Cardiac muscle cell (in vitro differentiated cells and primary cell): ENCODE measurements around the gene DLGAP1. TPM values are rescaled to one million over a fixed set of nuclear protein-coding genes. Genes with fewer than 3 reads are reported as not detected.

ENCODE experiments used
- DNase-seq, 2 donors: peaks; one replicate each; pipeline versions ENCODE4 v3.0.0 to v3.0.0-alpha.2; 2010 to 2017; ENCODE audit warnings: low read depth in 1 of 2, low spot score in 1 of 2
- H3K27ac ChIP-seq: fragments of 200-600 bp; sonication (generic); 2 replicates; pipeline ENCODE4 v1.5.1; 2016
- H3K27me3 ChIP-seq: fragments of 200-600 bp; sonication (generic); 2 replicates; pipeline ENCODE4 v1.6.0; 2016; ENCODE audit warnings: control low read depth
- H3K36me3 ChIP-seq: fragments of 200-600 bp; sonication (generic); 2 replicates; pipeline ENCODE4 v1.5.1; 2016; ENCODE audit warnings: control low read depth
- H3K4me1 ChIP-seq: fragments of 200-600 bp; sonication (generic); 2 replicates; pipeline ENCODE4 v1.8.1; 2017; ENCODE audit warnings: low read depth, mild to moderate bottlenecking, mixed run types
- H3K4me3 ChIP-seq: fragments of 200-600 bp; sonication (generic); 2 replicates; pipeline ENCODE4 v1.5.1; 2016; ENCODE audit warnings: mild to moderate bottlenecking
- H3K9me3 ChIP-seq: fragments of 200-600 bp; sonication (generic); 2 replicates; pipeline ENCODE4 v1.5.1; 2017; ENCODE audit warnings: low read depth, mild to moderate bottlenecking, control low read depth
- CTCF ChIP-seq: IDR thresholded peaks from 2 replicates; pipeline ENCODE4 v1.5.1; 2012; ENCODE audit warnings: low read depth, mild to moderate bottlenecking, low read length
- polyA plus RNA-seq: library from polyadenylated mRNA; unstranded; fragments of >200 nt; fragmentation: Nextera tagmentation; extraction: Ambion mirVana; gene quantifications from 2 replicates; pipeline ENCODE4 v1.2.1, GENCODE V29; 2016
- total RNA-seq: library from RNA; depleted of rRNA; stranded (reverse); fragments of >200 nt; gene quantifications from 2 replicates; pipeline ENCODE4 v1.2.3, GENCODE V29; 2016

The DLGAP1 gene
- total and polyA plus RNA-seq, 2 experiments from 2014 or later, result 2.5 to 7.9 TPM

GRCh38 chr18:3947383-3947782 is 507.7 kb downstream of the DLGAP1 start:
- Histone ChIP-seq H3K27me3 (no peaks in the 10 kb centered on the region), H3K4me3 (no peak overlapping the region)

GRCh38 chr18:3935305-3935704 is 519.8 kb downstream of the DLGAP1 start:
- no peak for DNase-seq
- Histone ChIP-seq H3K27ac (no peak overlapping the region), H3K9me3 (no peaks in the 10 kb centered on the region), H3K4me3 (no peak overlapping the region), H3K4me1 (no peaks in the 10 kb centered on the region), H3K27me3 (no peaks in the 10 kb centered on the region), H3K36me3 (no peaks in the 10 kb centered on the region)
- TF ChIP-seq CTCF, result no peak

More at GRCh38 chr18:3947383-3947782, 507.7 kb downstream of the DLGAP1 start:
- H3K9me3 ChIP-seq, result no peaks in the 10 kb centered on the region
- H3K27ac ChIP-seq, result no peak overlapping the region
- no peak for DNase-seq
- H3K36me3 ChIP-seq, result no peaks in the 10 kb centered on the region
- no peaks in the 10 kb centered on the region for H3K4me1 ChIP-seq
- TF ChIP-seq CTCF, result no peak

GRCh38 chr18:3932276-3932675 is 522.8 kb downstream of the DLGAP1 start:
- Histone ChIP-seq H3K36me3 (no peaks in the 10 kb centered on the region), H3K27me3 (no peaks in the 10 kb centered on the region), H3K27ac (no peak overlapping the region), H3K9me3 (no peaks in the 10 kb centered on the region), H3K4me3 (no peak overlapping the region), H3K4me1 (no peaks in the 10 kb centered on the region)
- DNase-seq, result no peak
- no peak for TF ChIP-seq CTCF

- no peak overlapping the region for H3K4me3 ChIP-seq
- no peaks in the 10 kb centered on the region for H3K36me3 ChIP-seq
- H3K27ac ChIP-seq, result no peak overlapping the region
- no peaks in the 10 kb centered on the region for H3K9me3 ChIP-seq
- no peaks in the 10 kb centered on the region for H3K27me3 ChIP-seq
- DNase-seq, result no peak
- TF ChIP-seq CTCF, result no peak
- H3K4me1 ChIP-seq, result no peaks in the 10 kb centered on the region
These were observed 523.5 kb downstream of the DLGAP1 start for GRCh38 chr18:3931542-3932112.

- Histone ChIP-seq H3K36me3 (no peaks in the 10 kb centered on the region), H3K9me3 (no peaks in the 10 kb centered on the region), H3K27me3 (no peaks in the 10 kb centered on the region), H3K4me3 (no peak overlapping the region), H3K27ac (no peak overlapping the region), H3K4me1 (no peaks in the 10 kb centered on the region)
- no peak for DNase-seq
- TF ChIP-seq CTCF, result no peak
These were observed 524.1 kb downstream of the DLGAP1 start for GRCh38 chr18:3931013-3931315.
